HG03460 (cell line): Measurements from ENCODE around the gene MAP3K7CL.
"Not testable (repeated sequence)": the region's sequence is repeated elsewhere in the genome, so short reads cannot be mapped to it uniquely, and the experiment has no call there.

Source experiments
- ATAC-seq: cut with Tn5 transposase; IDR thresholded peaks from one replicate; pipeline ENCODE4 v1.9.1; 2021; ENCODE audit not compliant: unreplicated experiment

MAP3K7CL gene

DNA sequence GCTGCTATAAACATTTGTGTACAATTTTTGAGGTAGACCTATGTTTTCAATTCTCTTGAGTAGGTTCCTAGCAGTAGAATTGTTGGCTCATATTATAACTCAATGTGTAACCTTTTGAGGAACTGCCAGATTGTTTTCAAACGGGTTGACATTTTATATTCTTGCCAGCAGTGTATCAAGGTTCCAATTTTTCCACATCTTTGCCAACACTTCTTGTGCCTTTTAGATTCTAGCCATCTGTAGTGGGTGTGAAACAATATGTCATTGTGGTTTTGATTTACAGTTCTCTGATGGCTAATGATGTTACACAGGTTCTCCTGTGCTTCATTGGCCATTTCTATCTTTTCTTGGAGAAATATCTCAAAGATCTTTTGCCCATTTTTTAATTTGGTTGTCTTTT is 36.4 kb downstream of the MAP3K7CL start:
- ATAC-seq, result no peak

DNA sequence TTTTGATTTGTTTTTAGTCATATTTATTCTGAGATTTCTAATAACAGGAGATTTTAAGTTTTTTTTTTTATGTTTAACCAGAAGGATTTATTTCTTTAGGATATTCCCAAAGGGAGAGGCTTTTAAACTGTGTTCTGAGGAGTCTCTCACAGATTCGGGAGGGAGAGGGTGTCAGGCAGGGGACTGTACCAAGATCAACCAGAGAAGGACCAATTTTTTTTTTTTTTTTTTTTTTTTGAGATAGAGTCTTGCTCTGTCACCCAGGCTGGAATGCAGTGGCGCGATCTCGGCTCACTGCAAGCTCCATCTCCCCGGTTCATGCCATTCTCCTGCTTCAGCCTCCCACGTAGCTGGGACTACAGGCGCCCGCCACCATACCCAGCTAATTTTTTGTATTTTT is 37.0 kb downstream of the MAP3K7CL start:
- ATAC-seq, result not testable (repeated sequence)

DNA sequence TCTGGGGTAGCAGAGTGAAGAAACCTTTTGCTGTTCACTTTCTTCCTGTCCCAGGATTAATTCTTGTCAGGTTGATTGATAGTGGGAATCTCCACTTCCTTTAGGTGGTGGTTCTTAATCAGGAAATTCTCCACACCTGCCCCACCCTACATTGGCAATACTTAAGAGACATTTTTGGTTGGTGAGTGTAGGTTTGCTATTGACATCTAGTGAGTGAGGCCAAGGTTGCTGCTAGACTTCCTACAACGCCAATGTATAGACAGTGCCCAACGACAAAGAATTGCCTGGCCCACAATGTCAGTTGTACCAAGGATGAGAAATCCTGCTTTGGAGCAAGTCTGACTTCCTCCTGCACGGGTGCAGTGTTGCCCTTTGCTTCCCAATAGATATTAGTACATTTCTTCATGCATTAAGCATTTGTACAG is 38.5 kb downstream of the MAP3K7CL start:
- no peak for ATAC-seq

DNA sequence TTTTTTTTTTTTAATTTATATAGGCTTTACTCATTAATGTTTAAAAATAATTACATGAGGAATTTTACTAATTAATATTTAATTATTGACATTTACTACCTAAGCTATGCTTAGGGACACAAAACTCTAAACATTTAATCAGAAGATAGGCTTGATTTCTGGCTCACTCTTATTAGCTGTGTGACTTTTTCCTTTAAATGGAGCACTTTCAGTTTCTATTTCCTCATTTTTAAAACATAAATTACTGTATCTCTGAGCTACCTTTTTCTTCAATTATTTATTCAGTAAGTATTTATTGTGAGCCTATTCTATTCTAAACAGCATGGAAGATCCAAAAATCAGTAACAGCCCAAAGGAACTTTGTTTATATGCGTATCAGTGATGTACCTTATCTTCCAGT is 40.5 kb downstream of the MAP3K7CL start:
- ATAC-seq, result no peak

DNA sequence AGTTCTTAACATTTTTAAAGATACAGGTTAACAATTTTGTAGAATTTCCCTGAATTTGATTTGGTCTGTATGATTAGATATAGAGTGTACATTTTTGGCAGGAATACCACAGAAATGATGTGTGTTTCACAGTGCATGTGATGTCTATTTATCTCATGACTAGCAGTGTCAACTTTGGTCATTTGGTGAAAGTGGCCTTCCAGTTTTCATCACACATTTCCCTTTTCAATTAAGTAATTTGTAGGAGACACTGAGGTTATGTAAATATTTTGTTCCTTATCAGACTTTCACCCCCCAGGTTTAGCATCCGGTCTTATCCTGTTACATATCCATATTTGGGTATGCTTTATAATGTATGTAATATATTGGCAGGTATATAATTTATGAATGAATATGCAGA is 41.8 kb downstream of the MAP3K7CL start:
- no peak for ATAC-seq

DNA sequence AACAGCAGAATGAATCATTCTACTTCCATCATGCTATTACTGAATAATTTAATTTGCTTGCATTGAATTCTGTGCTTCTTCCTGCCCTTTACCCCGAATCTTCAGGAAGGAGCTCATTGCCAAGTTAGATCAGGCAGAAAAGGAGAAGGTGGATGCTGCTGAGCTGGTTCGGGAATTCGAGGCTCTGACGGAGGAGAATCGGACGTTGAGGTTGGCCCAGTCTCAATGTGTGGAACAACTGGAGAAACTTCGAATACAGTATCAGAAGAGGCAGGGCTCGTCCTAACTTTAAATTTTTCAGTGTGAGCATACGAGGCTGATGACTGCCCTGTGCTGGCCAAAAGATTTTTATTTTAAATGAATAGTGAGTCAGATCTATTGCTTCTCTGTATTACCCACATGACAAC is 44.2 kb downstream of the MAP3K7CL start:
- no peak for ATAC-seq

DNA sequence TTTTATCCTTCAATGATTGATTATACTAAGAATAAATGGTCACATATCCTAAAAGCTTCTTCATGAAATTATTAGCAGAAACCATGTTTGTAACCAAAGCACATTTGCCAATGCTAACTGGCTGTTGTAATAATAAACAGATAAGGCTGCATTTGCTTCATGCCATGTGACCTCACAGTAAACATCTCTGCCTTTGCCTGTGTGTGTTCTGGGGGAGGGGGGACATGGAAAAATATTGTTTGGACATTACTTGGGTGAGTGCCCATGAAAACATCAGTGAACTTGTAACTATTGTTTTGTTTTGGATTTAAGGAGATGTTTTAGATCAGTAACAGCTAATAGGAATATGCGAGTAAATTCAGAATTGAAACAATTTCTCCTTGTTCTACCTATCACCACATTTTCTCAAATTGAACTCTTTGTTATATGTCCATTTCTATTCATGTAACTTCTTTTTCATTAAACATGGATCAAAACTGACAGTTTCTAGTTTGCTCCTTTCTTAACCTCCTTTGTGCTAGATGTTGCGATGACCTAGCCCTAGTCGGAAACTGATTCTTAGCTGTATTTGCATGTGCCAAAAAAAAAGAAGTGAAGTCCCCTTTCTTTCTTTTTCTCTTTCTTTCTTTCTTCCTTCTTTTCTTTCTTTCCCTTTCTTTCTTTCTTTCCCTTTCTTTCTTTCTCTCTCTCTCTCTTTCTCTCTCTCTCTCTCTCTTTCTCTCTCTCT is 45.1 kb downstream of the MAP3K7CL start:
- ATAC-seq, result no peak

DNA sequence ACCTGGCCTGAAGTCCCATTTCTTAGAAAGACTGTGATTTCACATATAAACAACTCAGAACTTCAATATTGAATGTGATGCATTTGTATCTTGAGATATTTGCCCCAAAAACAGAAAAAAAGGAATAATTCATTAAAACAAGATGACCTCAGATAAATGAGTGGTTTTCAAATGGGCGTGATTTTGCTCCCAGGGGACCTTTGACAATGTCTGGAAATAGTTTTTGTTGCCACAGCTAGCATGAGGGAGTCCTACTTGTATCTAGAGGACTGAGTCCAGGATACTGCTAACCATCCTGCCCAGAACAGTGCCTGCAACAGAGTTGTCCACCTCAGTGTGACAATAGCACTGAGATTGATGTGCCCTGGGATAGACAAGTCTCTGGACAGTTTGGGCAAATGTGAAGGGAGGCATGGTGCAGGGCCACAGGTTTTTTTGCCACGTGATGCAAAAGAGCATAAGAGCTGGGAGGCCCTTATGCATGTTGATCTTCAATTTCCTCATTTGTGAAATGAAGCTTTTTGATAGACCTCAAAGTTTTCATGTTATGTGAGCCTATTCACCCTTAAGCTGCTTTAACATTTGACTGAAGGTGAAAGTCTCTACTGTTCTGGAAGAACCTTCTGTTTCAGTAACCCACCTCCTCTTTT is 46.2 kb downstream of the MAP3K7CL start:
- ATAC-seq, result no peak

DNA sequence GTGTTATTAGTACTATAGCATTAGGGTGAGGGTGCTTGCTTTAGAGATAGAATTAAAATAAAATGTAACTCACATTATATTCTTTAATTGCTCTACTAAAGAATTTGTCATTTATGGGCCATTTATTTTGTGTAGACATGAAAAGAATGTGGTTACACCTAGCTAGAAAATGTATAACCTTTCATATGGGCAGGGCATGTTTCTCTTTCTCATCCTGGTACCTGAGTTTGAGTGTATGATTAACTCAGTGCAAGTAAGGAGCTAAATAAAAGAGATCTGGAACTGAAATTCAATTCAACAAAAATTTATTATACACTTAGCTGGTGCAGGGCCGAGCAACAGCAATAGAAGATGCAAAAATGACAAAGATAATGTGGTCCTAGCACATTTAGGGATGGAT is 47.4 kb downstream of the MAP3K7CL start:
- no peak for ATAC-seq

DNA sequence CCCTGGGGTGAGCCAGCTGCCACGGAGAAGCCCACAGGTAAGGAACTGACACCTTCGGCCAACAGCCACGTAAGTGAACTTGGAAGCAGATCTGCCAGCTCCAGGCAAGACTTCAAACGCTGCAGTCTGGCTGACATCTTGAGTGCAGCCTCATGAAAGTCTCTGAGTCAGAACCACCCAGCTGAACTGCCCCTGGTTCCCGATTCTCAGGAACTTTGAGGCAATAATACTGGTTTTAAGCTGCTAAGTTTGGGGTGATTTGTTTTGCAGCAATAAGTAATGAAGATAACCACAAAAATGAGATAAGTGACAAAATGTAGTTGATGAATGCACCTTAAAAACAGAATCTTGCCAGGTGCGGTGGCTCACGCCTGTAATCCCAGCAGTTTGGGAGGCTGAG is 48.5 kb downstream of the MAP3K7CL start:
- no peak for ATAC-seq

DNA sequence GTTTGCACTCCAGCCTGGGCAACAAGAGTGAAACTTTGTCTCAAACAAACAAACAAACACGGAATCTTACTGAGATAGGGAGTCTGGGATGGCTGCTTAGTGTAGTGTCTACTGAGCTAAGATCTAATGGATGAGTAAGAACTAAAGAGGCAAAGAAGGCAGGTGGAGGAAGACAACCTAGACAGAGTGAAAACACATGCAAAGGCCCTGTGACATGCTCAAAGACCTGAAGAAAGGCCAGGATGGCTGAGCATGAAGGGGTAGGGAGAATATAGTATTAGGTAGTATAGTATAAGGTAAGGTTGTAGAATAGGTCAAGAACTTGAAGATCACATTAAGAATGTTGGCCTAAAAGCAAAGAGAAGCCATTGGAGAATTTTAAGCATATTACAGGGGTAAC is 49.1 kb downstream of the MAP3K7CL start:
- no peak for ATAC-seq

DNA sequence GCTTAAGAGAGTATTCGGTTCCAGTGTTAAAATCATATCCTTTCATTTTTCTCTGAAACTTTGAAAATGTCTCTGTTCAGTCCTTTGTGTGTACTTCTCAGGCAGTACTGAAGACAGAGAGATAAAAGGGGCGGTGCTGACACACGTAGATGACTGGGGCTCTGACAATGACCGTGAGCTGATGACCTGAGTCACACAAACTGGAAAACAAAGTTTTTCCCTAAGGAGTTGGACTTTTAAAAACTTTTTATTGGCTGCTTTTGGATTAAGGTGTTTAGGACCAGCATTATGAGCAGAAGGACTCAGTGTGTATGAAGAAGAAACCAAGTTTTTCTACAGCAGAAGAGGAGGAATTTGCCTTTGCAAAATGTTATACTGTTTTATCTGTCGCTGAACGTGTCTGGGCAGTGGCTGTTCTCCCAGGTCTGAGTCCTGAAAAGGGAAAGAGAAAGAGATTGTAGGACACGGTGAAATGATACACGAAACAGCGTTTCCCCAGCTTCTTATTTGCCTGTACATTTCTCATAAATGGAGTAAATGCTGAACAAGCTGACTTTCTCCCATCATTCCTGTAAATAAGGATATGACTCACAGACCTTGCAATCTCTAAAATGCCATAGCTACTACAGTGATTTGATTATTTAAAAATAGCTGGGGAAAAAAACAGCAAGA is 51.5 kb downstream of the MAP3K7CL start:
- ATAC-seq, result no peak

DNA sequence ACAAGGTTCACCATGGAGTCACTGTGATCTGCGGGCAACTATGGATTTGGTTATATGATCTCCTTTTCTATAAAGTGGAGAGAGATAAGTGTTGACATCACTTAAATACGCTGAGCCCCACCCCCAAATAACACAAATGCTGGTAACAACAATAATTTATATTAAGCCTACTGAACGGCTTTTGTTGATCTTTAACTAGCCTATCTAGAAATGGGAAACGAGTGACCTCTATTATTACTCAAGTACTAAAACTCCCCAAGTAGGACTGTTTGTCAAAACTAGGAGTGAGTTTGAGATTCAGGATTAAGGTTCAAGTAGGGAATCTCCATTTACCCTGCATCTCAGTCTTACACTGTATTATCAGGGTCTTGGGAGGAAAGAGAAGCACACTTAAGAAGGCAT is 52.2 kb downstream of the MAP3K7CL start:
- ATAC-seq, result no peak

DNA sequence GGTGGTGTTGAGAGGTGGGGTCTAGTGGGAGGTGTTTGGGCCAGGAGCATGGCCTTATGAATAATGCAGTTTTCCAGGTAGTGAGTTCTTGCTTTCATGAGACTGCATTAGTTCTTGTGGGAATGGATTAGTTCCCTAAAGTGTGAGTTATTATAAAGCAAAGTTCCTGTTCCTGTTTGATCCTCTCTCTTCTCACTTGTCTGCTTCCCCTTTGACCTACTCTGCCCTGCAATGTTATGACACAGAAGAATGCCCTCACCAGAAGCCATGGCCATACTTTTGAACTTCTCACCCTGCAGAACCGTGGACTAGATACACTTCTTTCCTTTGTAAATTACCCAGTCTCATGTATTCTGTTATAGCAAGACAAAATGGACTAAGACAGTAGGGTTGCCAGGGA is 53.6 kb downstream of the MAP3K7CL start:
- no peak for ATAC-seq

DNA sequence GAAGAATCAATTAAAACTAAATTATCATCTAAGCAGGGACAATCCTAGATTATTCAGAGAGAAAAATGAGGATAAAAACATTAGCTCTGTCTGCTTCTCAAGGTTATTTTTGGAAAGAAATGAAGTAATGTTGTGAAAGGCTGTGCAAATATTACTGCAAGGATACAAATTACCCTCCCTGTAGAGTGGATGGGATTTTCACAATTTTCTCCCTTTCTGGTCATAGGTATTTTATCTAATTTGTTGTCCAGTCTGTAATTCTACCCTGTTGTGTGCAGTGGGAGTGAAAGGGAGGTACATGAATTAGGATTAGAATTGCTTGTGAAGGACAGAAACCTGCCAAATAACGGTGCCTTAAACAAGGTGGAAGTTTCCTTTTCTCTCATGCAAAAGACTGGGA is 54.7 kb downstream of the MAP3K7CL start:
- ATAC-seq, result no peak

DNA sequence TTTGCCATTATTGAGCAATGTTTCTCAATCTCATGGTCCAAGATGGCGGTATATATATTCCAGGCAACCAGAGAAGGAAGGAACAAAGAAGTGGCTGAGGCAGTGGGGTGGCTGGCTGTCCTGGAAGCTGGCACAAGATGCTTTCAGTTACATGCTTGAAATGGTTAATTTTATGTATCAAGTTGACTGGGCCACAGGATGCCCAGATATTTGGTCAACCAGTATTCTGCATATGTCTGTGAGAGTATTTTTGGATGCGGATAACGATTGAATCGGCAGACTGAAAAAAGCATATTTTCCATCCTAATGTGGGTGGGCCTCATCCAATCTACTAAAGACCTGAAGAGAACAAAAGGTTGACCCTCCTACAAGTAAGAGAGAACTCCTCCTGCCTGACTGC is 55.2 kb downstream of the MAP3K7CL start:
- no peak for ATAC-seq

DNA sequence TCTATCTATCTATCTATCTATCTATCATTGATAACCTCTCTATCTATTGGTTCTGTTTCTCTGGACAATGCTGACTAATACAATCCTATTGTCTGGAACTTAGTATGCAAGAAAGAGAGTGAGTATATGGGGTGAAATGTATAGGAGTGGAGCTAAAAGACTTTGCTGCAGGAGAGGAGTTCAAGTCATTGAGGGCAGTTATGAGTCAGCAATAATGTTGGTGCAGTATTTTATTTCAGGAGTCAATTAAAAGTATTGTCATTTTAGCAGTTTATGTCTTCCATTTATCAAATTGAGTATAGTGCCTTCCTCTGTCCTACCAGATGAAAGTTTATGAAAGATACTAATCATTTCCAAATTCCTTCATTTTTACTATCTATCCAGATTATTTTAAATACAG is 55.8 kb downstream of the MAP3K7CL start:
- no peak for ATAC-seq

DNA sequence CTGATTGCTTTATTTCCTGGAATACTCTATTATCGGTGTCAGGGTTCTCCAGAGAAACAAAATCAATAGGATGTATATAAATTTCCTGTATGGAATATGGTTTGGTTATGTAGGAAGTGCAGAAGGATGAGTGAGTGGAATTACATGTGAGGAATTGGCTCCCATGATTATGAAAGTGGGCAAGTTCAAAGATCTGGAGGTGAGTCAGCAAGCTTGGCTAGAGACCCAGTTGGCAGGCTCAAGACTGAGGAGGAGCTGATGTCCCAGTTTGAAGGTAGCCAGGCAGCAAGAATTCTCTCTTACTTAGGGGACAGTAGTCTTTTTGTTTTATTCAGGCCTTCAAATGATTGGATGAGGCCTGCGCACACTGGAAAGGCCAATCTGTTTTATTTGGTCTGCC is 57.5 kb downstream of the MAP3K7CL start:
- no peak for ATAC-seq

DNA sequence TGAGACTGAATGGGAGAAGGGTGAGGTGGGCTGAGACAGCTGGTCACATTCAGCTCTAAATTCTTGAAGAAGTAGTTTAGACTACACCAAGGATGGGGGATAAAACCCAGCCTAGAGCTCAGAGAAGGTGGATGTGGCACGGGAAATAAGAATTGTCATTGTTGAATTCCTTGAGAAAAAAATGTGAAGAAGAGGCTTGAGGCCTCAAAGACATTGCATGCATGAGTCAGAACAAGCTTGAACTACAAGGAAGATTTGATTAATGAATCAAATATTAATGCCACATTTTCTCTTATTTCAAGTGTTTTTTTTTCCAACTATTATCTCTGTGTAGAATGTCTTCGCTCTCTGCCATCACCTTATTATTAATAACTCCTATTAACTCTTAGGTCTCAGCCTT is 58.9 kb downstream of the MAP3K7CL start:
- ATAC-seq, result no peak

DNA sequence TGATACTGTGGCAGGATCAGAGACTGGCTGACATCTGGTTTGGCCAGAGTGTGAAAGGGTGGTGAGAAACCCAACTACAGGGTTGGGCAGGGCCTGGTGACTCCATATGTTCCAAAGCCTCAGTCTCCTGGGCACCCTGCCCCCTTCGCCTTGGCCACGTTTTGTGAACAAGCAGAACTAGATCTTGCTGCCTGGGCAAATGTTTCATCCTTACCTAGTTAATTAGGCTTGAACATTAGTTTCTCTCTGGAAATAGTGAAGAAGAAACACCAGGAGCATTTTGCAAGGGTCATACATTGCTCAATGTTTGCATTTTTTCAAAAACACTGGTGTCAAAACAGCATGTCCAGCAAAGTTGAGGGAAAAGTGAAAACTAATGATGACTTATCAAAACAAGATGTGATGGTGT is 60.5 kb downstream of the MAP3K7CL start:
- no peak for ATAC-seq

DNA sequence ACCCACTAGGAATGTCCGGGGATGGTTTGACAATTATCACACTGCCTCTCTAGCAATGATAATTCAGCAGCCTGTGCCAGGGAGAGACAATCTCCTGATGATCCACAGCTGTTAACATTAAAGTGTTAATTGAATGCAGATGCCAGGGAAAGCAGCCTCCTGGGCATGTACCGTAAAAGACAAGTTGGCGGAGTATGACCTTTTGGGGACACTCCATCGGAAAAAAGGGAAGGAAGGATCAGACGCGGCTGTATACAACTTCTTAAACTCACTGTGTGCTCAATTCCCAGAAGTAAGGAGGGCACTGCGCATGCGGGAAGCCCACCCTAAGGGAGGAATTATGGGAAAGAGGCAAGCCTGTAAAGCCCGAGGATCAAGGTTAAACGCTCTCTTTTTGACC is 62.6 kb downstream of the MAP3K7CL start:
- no peak for ATAC-seq

DNA sequence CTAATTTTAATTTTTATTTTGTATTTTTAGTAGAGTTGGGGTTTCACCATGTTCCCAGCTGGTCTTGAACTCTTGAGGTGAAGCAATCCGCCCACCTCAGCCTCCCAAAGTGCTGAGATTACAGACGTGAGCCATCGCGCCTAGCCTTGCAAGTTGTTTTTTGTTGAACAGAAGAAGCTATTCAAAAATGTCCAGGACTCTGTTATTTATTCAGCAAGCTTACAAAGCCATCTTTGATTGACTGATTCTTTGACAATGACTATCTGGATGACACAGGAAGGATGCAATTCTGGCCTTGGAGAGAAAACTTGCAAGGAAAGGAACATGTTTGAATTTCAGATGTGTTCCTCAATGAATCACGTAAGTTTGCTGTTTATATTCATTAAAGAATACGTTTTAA is 63.5 kb downstream of the MAP3K7CL start:
- no peak for ATAC-seq
